ENCODE results near the gene RPTOR.
"Not testable (repeated sequence)": the region's sequence is repeated elsewhere in the genome, so short reads cannot be mapped to it uniquely, and the experiment has no call there.

Gene RPTOR

DNA sequence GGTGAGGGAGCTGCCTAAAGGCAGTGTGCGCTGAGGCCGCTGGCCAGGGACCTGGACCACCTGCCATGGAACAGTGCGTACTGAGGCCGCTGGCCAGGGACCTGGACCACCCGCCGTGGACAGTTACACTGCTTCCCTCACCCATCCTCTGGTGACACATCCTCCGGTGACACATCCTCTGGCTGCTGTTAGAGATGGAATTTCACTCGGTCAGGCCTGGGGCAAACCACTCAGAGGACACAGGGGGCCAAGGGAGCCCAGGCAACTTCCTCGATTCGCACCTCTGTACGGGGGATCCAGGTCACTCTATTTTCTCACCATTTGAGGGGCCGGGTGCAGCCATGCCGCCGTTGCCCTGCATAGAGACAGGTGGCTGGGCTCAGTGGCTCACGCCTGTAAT, 32.4 kb upstream of the RPTOR start:
- DNase-seq (ENCODE audit: low read depth in 2 of 2): no peak

DNA sequence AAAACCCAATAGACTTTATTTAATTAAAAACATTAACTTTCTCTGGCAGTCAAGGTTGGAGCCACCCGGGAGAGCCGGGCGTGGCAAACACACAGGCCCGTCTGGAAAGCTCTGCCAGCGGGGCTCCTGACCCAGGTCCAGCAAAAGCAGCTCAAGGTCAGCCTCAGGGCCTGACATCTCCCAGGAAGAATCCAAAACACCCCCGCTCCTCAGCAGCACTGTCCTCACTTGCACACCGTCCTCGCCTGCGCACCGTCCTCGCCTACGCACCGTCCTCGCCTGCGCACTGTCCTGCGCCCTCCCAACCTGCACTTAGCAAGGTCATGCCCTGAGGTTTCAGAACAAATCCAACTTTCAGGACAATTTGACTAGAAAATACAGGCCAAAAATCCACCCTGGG, 31.4 kb upstream of the RPTOR start:
- no peak for DNase-seq (ENCODE audit: low read depth in 2 of 2)

DNA sequence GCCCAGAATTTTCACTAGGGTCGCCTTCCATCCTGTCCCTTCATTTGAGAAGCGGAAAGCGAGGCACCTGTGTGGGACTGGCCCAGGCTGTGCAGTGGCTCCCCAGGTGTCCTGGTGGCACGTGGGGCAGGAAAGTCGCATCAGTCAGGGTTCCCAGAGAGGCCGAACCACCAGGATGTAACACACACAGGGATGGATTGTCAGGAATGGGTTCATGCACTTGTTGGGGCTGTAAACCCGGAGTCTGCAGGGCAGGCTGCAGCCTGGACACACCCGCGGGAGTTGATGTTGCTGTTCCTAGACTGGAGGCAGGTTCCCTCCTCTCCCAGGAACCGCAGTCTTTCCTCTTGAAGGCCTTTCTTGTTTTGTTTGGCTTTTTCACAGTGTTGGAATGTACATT, 30.7 kb upstream of the RPTOR start:
- no peak for DNase-seq (ENCODE audit: low read depth in 2 of 2)

DNA sequence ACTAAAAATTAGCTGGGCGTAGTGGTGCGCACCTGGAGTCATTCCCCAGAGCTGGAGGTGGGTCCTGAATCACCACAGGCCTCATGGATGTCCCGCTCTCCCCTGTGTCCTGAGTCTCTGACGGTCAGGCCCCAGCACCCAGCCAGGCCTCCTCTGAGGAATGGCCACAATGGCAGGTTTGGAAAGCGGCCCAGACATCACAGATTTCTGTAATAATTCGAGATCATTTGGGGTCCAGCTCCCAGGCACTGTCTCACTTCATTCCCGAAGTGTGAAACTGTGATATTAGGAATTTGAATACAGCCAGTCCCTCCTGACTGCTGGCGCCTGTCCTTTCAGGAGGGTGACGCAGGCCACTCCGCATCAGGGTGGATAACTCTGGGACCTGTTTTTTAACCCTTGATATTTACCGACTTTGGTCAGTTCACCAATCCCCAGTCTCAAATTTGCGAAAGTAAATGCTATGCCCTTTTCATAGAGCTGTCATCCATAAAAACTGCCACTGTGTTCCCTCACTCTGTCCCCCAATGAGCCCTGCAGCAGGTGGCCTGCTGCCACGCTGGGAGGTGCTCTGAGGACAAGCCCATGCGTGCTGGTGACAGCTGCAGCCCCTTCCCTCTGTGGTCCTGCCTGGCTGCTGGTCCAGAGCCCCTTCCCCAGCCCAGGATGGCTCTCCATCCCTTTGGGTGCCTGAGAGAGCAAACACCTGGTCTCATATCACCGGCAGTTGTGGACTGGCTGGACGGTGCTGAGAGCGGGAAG, 28.3 kb upstream of the RPTOR start:
- DNase-seq (ENCODE audit: low read depth in 2 of 2): no peak

DNA sequence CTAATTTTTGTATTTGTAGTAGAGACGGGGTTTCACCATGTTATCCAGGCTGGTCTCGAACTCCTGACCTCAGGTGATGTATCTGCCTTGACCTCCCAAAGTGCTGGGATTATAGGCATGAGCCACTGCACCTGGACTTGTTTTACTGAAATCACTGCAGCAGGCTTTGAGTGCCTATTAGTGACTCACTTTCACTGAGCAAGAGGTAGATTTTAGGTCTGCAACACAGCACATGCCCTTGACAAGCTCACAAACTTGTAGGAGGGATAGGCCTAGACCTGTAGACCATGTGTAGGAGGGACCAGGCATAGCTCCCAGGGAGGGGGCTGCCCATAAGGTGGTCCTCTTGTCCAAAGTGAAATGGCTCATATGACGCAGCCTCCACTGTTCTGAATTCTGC, 27.0 kb upstream of the RPTOR start:
- DNase-seq (ENCODE audit: low read depth in 2 of 2): no peak

GRCh38 chr17:80518392-80518791, 26.2 kb upstream of the RPTOR start:
- no peak for DNase-seq (ENCODE audit: low read depth in 2 of 2)

- DNase-seq (ENCODE audit: low read depth in 2 of 2): no peak
Measured at GRCh38 chr17:80519091-80519781, 25.4 kb upstream of the RPTOR start.

DNA sequence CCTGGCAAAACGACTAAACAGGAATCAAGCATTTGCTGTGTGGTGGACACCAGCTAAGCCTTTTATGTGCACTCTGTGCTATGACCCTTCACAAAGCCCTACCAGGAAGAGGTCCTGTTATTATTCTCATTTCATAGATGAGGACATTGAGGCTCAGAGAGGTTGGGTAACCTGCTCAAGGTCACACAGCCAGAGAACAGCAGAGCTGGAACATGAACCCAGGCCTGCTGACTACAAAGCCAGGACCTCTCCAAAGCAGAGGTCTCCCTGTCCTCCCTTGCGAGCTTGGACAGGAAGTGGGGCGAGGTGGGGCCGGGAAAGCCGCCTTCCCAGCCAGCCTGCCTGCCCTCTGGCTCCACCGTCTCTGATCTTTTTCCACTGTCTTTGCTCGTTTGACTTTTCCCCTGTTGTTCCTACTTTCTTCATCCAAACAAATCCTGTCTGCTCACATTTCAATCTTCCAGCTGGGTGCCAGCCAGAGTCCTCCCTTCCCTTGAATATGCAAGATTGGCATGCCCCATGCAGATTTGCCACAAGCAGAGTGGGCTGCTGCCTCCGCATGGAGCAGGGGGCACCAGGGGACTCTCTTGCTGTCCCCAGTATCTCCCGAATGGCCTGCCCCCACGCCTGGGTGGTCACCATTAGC, 23.7 kb upstream of the RPTOR start:
- DNase-seq (ENCODE audit: low read depth in 2 of 2): no peak

GRCh38 chr17:80523054-80523744, 21.4 kb upstream of the RPTOR start:
- DNase-seq (ENCODE audit: low read depth in 2 of 2): no peak

- DNase-seq (ENCODE audit: low read depth in 2 of 2): no peak
Measured at GRCh38 chr17:80523956-80524712, 20.5 kb upstream of the RPTOR start.

GRCh38 chr17:80526116-80526910, 18.3 kb upstream of the RPTOR start:
- no peak for DNase-seq (ENCODE audit: low read depth in 2 of 2)

GRCh38 chr17:80527016-80527645, 17.5 kb upstream of the RPTOR start:
- no peak for DNase-seq (ENCODE audit: low read depth in 2 of 2)

- DNase-seq (ENCODE audit: low read depth in 2 of 2): no peak
Measured at GRCh38 chr17:80528536-80528935, 16.1 kb upstream of the RPTOR start.

DNA sequence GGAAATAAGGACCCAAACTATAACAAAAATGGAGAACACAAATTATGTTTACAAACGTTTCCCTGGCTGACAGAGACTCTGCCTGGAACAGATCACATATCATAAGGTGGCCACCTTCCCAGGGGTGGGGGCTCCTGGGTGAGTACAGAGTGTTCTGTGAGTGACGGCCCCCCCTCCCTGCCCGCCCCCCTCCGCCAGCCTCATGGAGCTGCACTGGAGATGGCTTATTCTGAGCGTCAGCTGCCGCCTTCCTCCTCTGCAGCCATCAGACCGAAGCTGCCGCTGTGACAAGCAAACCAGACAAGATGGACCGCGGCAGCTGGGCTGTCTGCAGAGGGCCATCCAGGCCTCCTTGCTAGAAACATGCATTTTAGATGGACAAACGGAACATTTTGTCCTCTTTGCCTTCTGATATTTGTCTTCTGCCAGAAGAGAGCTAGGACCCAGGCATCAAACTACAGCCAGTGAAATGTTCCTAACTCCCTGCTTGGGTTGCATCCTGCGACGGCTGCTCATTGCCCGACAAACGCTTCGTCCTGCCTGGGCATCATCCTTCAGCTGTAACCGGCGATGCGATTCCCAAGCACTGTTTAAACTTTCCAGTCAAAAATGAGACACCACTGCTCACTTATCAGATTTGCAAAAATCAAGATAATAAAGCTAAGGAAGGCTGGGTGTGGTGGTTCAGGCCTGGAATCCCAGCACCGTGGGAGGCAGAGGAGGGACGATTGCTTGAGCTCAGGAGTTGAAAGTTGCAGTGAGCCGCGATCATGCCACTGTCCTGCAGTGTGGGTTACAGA, 15.3 kb upstream of the RPTOR start:
- no peak for DNase-seq (ENCODE audit: low read depth in 2 of 2)

GRCh38 chr17:80529904-80530292, 14.7 kb upstream of the RPTOR start:
- no peak for DNase-seq (ENCODE audit: low read depth in 2 of 2)

DNA sequence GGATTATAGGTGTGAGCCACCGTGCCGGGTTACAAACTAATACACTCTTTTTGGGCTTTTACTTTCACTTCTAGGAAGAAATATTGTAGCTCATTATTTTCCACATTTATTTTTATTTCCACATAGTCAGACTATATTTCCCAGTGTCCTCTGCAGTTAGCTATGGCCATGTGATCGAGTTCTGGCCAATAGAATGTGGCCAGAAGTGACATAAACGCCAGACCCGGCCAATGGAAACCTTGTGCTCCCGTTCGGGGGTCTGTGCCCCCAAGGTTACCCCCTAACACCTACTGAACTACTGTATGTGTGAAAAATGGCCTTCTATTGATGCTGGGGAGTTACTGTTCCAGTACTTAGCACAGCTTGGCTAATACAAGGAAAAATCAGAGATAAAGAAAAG, 13.2 kb upstream of the RPTOR start:
- DNase-seq (ENCODE audit: low read depth in 2 of 2): no peak

GRCh38 chr17:80537386-80537785, 7.3 kb upstream of the RPTOR start:
- DNase-seq (ENCODE audit: low read depth in 2 of 2): not testable (repeated sequence)

- DNase-seq (ENCODE audit: low read depth in 2 of 2): no peak
Measured at GRCh38 chr17:80538484-80538883, 6.2 kb upstream of the RPTOR start.

DNA sequence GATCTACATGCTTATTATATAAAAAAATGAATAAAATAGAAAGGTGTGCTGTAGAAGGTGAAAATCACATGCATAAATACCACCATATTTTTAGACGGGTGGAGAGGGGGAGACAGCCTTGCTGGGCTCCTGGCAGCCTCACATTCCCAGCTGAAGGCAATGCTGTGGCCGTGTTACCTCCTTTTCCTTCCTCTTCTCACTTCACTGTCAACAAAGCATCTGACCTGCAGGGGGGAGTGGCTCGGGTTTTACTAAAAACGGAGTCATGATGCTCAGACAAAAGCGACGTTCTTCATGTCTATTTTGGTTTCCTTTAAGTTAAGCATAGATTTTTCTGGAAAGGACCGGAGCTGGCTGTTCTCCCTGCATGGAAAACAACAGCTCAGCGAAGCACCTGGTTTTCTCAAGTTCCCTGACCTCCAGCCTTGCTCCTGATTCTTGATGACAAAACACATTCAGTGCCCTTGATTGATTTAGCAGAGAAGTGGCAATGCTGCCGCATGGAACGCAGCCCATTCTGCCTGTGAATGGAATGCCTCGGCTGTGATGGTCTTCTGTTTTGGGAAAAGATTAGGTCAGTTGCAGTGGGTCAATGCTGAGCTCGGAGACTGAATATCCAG, 5.5 kb upstream of the RPTOR start:
- no peak for DNase-seq (ENCODE audit: low read depth in 2 of 2)

Measured in fibroblast of skin of left quadriceps (primary cell).